CD14-positive monocyte (primary cell): ENCODE results near the gene FAM118B. TPM values are rescaled to one million over a fixed set of nuclear protein-coding genes. Genes with fewer than 3 reads are reported as not detected.

Source experiments
- DNase-seq, 3 donors: peaks; one replicate each; pipeline ENCODE4 v3.0.0-alpha.2; 2011 to 2022
- H2AFZ ChIP-seq: 2 replicates; pipeline ENCODE4 v1.6.0; 2012; ENCODE audit warnings: mild to moderate bottlenecking, low read depth, low read length, inconsistent platforms; ENCODE audit not compliant: insufficient read depth, poor library complexity, severe bottlenecking
- H3K27ac ChIP-seq, 2 donors: 1 replicate in 1 of 2; 2 replicates in 1 of 2; pipeline ENCODE4 v1.5.1; 2012 to 2013; ENCODE audit warnings: low read length in 2 of 2, control low read depth in 1 of 2, inconsistent platforms in 1 of 2, low read depth in 1 of 2, mild to moderate bottlenecking in 1 of 2
- H3K27me3 ChIP-seq, 2 donors: one replicate each; pipeline versions ENCODE4 v1.6.0 to v1.6.1; 2011 to 2013; ENCODE audit warnings: low read length in 2 of 2; ENCODE audit not compliant: control insufficient read depth in 2 of 2, insufficient read depth in 2 of 2
- H3K36me3 ChIP-seq, 2 donors: replicated peaks in 1 of 2; 1 replicate in 1 of 2; 2 replicates in 1 of 2; pipeline versions ENCODE4 v1.5.1 to v1.6.1; 2012 to 2013; ENCODE audit warnings: low read length in 2 of 2, control low read depth in 1 of 2, inconsistent platforms in 1 of 2, mild to moderate bottlenecking in 1 of 2; ENCODE audit not compliant: insufficient read depth in 2 of 2, control insufficient read depth in 1 of 2
- H3K4me1 ChIP-seq, 2 donors: 1 replicate in 1 of 2; 2 replicates in 1 of 2; pipeline versions ENCODE4 v1.5.1 to v1.6.1; 2012 to 2013; ENCODE audit warnings: low read length in 2 of 2, control low read depth in 1 of 2, inconsistent platforms in 1 of 2, mild to moderate bottlenecking in 1 of 2, moderate library complexity in 1 of 2; ENCODE audit not compliant: insufficient read depth in 2 of 2, control insufficient read depth in 1 of 2
- H3K4me2 ChIP-seq: replicated peaks from 2 replicates; pipeline ENCODE3; 2012; ENCODE audit warnings: low read length, moderate library complexity, mild to moderate bottlenecking; ENCODE audit not compliant: poor library complexity, severe bottlenecking; ENCODE audit errors: extremely low read depth
- H3K4me3 ChIP-seq, 3 experiments: fragments of 200-600 bp in 1 of 3; sonication (generic) in 1 of 3; replicated peaks in 1 of 3; 1 replicate in 2 of 3; 2 replicates in 1 of 3; pipeline ENCODE4 v1.5.1; 2011 to 2013; ENCODE audit warnings: low read length in 3 of 3, mild to moderate bottlenecking in 3 of 3, control low read depth in 2 of 3, low read depth in 2 of 3, inconsistent platforms in 1 of 3, moderate library complexity in 1 of 3
- H3K79me2 ChIP-seq: 2 replicates; pipeline ENCODE4 v1.6.0; 2012; ENCODE audit warnings: mild to moderate bottlenecking, control low read depth, inconsistent platforms, low read length, moderate library complexity; ENCODE audit not compliant: insufficient read depth
- H3K9ac ChIP-seq: 2 replicates; pipeline ENCODE4 v1.6.0; 2017; ENCODE audit warnings: low read length, mild to moderate bottlenecking; ENCODE audit not compliant: insufficient read depth, poor library complexity, severe bottlenecking
- H3K9me3 ChIP-seq, 2 donors: replicated peaks in 1 of 2; 1 replicate in 1 of 2; 2 replicates in 1 of 2; pipeline versions ENCODE4 v1.5.1 to v1.6.1; 2012 to 2013; ENCODE audit warnings: low read length in 2 of 2, control low read depth in 1 of 2; ENCODE audit not compliant: control insufficient read depth in 1 of 2, insufficient read depth in 1 of 2
- H4K20me1 ChIP-seq: 2 replicates; pipeline ENCODE4 v1.6.0; 2012; ENCODE audit warnings: mild to moderate bottlenecking, low read length, control low read depth, moderate library complexity; ENCODE audit not compliant: insufficient read depth
- H3K27ac Mint-ChIP-seq, 7 donors: one replicate each; pipeline ENCODE4 v1.8.0; 2020; ENCODE audit warnings: mild to moderate bottlenecking in 7 of 7, mixed read lengths in 7 of 7, moderate library complexity in 6 of 7, inconsistent platforms in 2 of 7
- H3K27me3 Mint-ChIP-seq, 3 donors: one replicate each; pipeline ENCODE4 v1.8.0; 2021 to 2022; ENCODE audit warnings: low read depth in 3 of 3, mild to moderate bottlenecking in 3 of 3, mixed read lengths in 3 of 3, moderate library complexity in 3 of 3, inconsistent platforms in 1 of 3
- H3K36me3 Mint-ChIP-seq, 2 donors: one replicate each; pipeline ENCODE4 v1.8.0; 2020; ENCODE audit warnings: mixed read lengths in 2 of 2, inconsistent platforms in 1 of 2, mild to moderate bottlenecking in 1 of 2
- H3K4me1 Mint-ChIP-seq: one replicate; pipeline ENCODE4 v1.8.0; 2020; ENCODE audit warnings: mild to moderate bottlenecking, mixed read lengths
- H3K4me3 Mint-ChIP-seq, 2 donors: one replicate each; pipeline ENCODE4 v1.8.0; 2020; ENCODE audit warnings: mild to moderate bottlenecking in 2 of 2, mixed read lengths in 2 of 2, moderate library complexity in 1 of 2
- H3K9me3 Mint-ChIP-seq, 7 donors: one replicate each; pipeline ENCODE4 v1.8.0; 2020 to 2022; ENCODE audit warnings: mixed read lengths in 7 of 7, mild to moderate bottlenecking in 6 of 7, moderate library complexity in 6 of 7, inconsistent platforms in 2 of 7
- WGBS: methylation state at CpG from one replicate; pipeline ENCODE4 v1.1.5; 2013; ENCODE audit warnings: missing lambda C conversion rate; ENCODE audit not compliant: insufficient coverage; 5-methylcytosine and 5-hydroxymethylcytosine counted together
- intact Hi-C, 2 donors: fragments of 100-400 bp; cut with micrococcal nuclease; formaldehyde crosslinking; loops; one replicate each; pipeline versions ENCODE4 v1.15.0 to v1.15.1; 2023
- polyA plus RNA-seq, 3 donors: library from polyadenylated mRNA; depleted of rRNA in 1 of 3; unstranded in 2 of 3; stranded (reverse) in 1 of 3; fragments of 300-500 nt in 2 of 3; fragments of >200 nt in 1 of 3; fragmentation: Illumina TruSeq in 2 of 3; gene quantifications; 1 replicate in 2 of 3; 2 replicates in 1 of 3; pipeline ENCODE4 v1.2.3, GENCODE V29; 2012 to 2021
- TF ChIP-seq, protein P1 (sequence below): fragments of 200-600 bp; IDR thresholded peaks from one replicate; pipeline ENCODE4 v1.8.0; 2022; ENCODE audit warnings: antibody characterized with exemption, mild to moderate bottlenecking

Gene FAM118B
- polyA plus RNA-seq, 3 donors: 13.6 to 18.7 (median 16.5) TPM

DNA sequence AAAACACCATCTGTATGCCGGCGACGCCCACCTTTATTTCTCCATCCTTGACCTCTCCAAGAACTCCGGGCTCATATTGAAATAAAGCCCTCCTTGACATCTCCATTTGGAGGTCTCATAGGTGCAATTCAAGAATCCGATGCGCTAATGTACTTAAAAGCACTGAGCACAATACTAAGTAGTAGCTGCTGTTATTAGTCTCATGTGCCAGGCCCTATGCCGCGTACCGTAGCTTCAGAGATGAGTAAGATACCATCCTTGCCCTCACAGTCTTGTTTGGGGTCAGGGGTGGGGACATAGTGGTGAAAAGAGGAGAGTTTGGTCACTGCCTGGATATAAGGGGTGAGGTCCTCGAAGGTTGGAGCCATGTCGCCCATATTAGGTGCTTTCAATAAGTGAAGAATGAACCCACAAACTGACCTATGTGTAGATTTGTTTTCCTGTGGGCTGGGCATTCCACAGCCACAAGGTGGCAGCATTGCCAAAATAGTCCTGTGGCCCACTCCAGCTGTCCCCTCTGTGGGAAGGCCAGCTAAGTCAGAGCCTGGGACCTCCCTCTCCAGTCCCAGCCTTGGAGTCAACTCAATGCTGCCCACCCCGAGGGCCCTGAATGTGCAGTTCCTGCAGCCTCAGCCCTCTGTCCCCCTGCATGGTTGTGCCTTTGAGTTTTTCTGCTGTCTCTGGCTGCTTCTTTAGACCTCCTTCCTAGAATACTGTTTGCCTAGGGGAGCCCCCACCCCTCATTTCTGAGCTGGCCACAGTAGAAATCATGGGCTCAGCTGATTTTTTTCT, 98.8 kb downstream of the FAM118B start:
- H3K9ac ChIP-seq: no peak overlapping the region
- Mint-ChIP-seq H3K4me3 (no peak overlapping the region), H3K27me3 (no peaks in the 10 kb centered on the region), H3K27ac (peak overlapping the region; percentile 86 to 95 (median 92)), H3K4me1 (peaks cover 51% of the 10 kb centered on the region), H3K9me3 (no peaks in the 10 kb centered on the region), H3K36me3 (peaks cover 21 to 36% of the 10 kb centered on the region in 2 donors)
- peaks cover 33% of the 10 kb centered on the region for H3K79me2 ChIP-seq
- peak overlapping the region in 1 of 3 experiments; percentile 12 for H3K4me3 ChIP-seq
- intact Hi-C loops: loop anchor here (2.0 to 5.0 kb wide), 4 partner anchors 47 to 170 kb away; partner anchors contain the start of gene ST3GAL4 (in 1 of the 2)
- no peaks in the 10 kb centered on the region for H3K9me3 ChIP-seq
- DNase-seq: peak; percentile 56 to 70 (median 69)
- H3K36me3 ChIP-seq: peaks cover 4 to 29% of the 10 kb centered on the region in 2 donors
- no peak overlapping the region for H2AFZ ChIP-seq
- peaks cover 41 to 48% of the 10 kb centered on the region in 2 donors for H3K4me1 ChIP-seq
- H3K27me3 ChIP-seq: no peaks in the 10 kb centered on the region
- 49% methylated on average over 6 of the region's 12 CpGs for WGBS
- H3K27ac ChIP-seq: peak overlapping the region; percentile 74 to 84
- peak overlapping the region; percentile 60 for H3K4me2 ChIP-seq
- TF ChIP-seq, protein P1, sequence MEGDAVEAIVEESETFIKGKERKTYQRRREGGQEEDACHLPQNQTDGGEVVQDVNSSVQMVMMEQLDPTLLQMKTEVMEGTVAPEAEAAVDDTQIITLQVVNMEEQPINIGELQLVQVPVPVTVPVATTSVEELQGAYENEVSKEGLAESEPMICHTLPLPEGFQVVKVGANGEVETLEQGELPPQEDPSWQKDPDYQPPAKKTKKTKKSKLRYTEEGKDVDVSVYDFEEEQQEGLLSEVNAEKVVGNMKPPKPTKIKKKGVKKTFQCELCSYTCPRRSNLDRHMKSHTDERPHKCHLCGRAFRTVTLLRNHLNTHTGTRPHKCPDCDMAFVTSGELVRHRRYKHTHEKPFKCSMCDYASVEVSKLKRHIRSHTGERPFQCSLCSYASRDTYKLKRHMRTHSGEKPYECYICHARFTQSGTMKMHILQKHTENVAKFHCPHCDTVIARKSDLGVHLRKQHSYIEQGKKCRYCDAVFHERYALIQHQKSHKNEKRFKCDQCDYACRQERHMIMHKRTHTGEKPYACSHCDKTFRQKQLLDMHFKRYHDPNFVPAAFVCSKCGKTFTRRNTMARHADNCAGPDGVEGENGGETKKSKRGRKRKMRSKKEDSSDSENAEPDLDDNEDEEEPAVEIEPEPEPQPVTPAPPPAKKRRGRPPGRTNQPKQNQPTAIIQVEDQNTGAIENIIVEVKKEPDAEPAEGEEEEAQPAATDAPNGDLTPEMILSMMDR: peak; percentile 91
- no peaks in the 10 kb centered on the region for H4K20me1 ChIP-seq

DNA sequence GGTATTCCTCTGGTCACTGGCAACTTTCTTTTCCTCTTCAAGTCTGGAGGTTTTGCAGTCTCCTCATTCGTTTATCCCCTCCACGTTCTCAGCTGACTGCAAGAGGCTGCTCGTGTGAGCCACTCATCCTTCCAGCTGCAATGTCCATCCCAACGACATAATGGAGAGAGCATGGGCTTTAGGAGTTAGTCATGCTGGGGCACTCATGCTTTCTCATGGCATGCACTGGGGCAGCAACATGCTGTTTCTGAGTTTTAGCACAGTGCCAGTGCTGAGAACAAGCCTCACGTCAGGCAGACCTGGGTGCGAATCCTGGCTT, 99.4 kb downstream of the FAM118B start:
- H3K36me3 ChIP-seq: peaks cover 4 to 29% of the 10 kb centered on the region in 2 donors
- DNase-seq: peak in 1 of 3 donors; percentile 37
- no peaks in the 10 kb centered on the region for H3K27me3 ChIP-seq
- H3K9me3 Mint-ChIP-seq: no peaks in the 10 kb centered on the region
- no peaks in the 10 kb centered on the region for H4K20me1 ChIP-seq
- H3K36me3 Mint-ChIP-seq: peaks cover 21 to 37% of the 10 kb centered on the region in 2 donors
- H3K27me3 Mint-ChIP-seq: no peaks in the 10 kb centered on the region
- H3K4me3 Mint-ChIP-seq: no peak overlapping the region
- peak overlapping the region; percentile 74 to 84 for H3K27ac ChIP-seq
- peaks cover 33% of the 10 kb centered on the region for H3K79me2 ChIP-seq
- TF ChIP-seq, protein P1: no peak
- peak overlapping the region in 1 of 3 experiments; percentile 12 for H3K4me3 ChIP-seq
- peak overlapping the region; percentile 60 for H3K4me2 ChIP-seq
- H2AFZ ChIP-seq: no peak overlapping the region
- peak overlapping the region; percentile 90 to 95 (median 92) for H3K27ac Mint-ChIP-seq
- intact Hi-C loops: loop anchor here (2.0 to 5.0 kb wide), 4 partner anchors 46 to 170 kb away; partner anchors contain the start of gene ST3GAL4 (in 1 of the 2)
- H3K4me1 ChIP-seq: peaks cover 47 to 53% of the 10 kb centered on the region in 2 donors
- peaks cover 0 to 2% of the 10 kb centered on the region in 2 donors for H3K9me3 ChIP-seq
- WGBS: 33% methylated on average over 2 of the region's 6 CpGs
- no peak overlapping the region for H3K9ac ChIP-seq
- peaks cover 50% of the 10 kb centered on the region for H3K4me1 Mint-ChIP-seq
